Lung (tissue), 12 donors: ENCODE data around the gene SCARB2. TPM values are rescaled to one million over a fixed set of nuclear protein-coding genes. Genes with fewer than 3 reads are reported as not detected.

ENCODE experiments used
- ATAC-seq: fragments of 200-7000 bp; cut with Tn5 transposase; one replicate; pipeline ENCODE4 v1.9.1; 2020; ENCODE audit warnings: moderate number of reproducible peaks; ENCODE audit not compliant: insufficient read depth, low FRiP score
- DNase-seq, 3 donors: peaks; one replicate each; pipeline ENCODE4 v3.0.0-alpha.2; 2013 to 2017
- H3K27ac ChIP-seq, 2 donors: one replicate each; pipeline ENCODE4 v1.5.1; 2013; ENCODE audit warnings: mild to moderate bottlenecking in 2 of 2, moderate library complexity in 2 of 2, control low read depth in 1 of 2, inconsistent platforms in 1 of 2, low read depth in 1 of 2, low read length in 1 of 2
- H3K27me3 ChIP-seq, 3 donors: one replicate each; pipeline ENCODE4 v1.5.1; 2013; ENCODE audit warnings: low read length in 2 of 3; ENCODE audit not compliant: control insufficient read depth in 3 of 3, insufficient read depth in 3 of 3
- H3K36me3 ChIP-seq, 4 donors: one replicate each; pipeline ENCODE4 v1.5.1; 2013; ENCODE audit warnings: low read length in 4 of 4, mild to moderate bottlenecking in 1 of 4, moderate library complexity in 1 of 4; ENCODE audit not compliant: control insufficient read depth in 4 of 4, insufficient read depth in 4 of 4
- H3K4me1 ChIP-seq, 5 donors: one replicate each; pipeline ENCODE4 v1.5.1; 2013; ENCODE audit warnings: low read length in 5 of 5, mild to moderate bottlenecking in 2 of 5, moderate library complexity in 1 of 5; ENCODE audit not compliant: control insufficient read depth in 5 of 5, insufficient read depth in 5 of 5
- H3K4me3 ChIP-seq: one replicate; pipeline ENCODE4 v1.5.1; 2013; ENCODE audit warnings: mild to moderate bottlenecking, control low read depth, moderate library complexity
- H3K9ac ChIP-seq, 2 donors: one replicate each; pipeline ENCODE4 v1.5.1; 2013; ENCODE audit warnings: low read length in 2 of 2, control low read depth in 1 of 2; ENCODE audit not compliant: insufficient read depth in 1 of 2
- H3K9me3 ChIP-seq, 4 donors: one replicate each; pipeline ENCODE4 v1.5.1; 2013; ENCODE audit warnings: low read length in 3 of 4, mild to moderate bottlenecking in 1 of 4, moderate library complexity in 1 of 4; ENCODE audit not compliant: control insufficient read depth in 4 of 4, insufficient read depth in 3 of 4
- WGBS, 2 donors: extraction: QIAGEN DNeasy Blood & Tissue Kit; methylation state at CpG; one replicate each; pipeline ENCODE4 v1.1.7; 2013; 5-methylcytosine and 5-hydroxymethylcytosine counted together
- polyA plus RNA-seq, 2 donors: library from polyadenylated mRNA; stranded (reverse); fragments of 200-250 nt; gene quantifications; one replicate each; pipeline ENCODE4 v1.2.1, GENCODE V29; 2013
- total RNA-seq, 2 donors: library from RNA; depleted of rRNA in 1 of 2; stranded (reverse); fragments of >200 nt in 1 of 2; gene quantifications; one replicate each; pipeline ENCODE4 v1.2.1, GENCODE V29; 2014 to 2021
- TF ChIP-seq, protein P1 (sequence below): IDR thresholded peaks from 2 replicates; pipeline ENCODE4 v1.5.1; 2012; ENCODE audit warnings: mild to moderate bottlenecking; ENCODE audit errors: control extremely low read depth, extremely low read depth
- donor health status: control.
- donor health status: control.
- donor health status: Bipolar disorder and iron deficiency.
- donor health status: healthy.
- donor health status: DM: yes; HTN: yes; CAD: no.

The SCARB2 gene
- total and polyA plus RNA-seq, 4 donors, result 104 to 360 (median 150) TPM

DNA sequence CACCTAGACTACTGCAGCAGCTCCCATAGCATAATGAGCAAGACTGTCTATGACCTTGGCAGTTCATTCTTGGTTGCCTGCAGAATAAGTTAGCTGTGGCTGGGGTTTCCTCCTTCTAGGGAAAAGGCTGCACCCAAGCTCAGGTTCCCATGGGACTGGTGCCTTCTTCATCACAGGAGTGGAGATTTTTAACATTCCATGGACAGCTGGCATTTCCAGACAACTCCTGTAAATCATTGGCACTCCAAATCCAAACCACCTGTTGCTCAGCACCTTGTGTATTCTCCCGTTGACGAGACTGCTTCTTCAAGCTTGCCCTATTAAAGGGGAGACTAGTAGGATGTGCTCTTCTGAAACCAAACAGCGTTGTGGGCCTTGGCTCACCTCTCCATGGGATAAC, 57.6 kb downstream of the SCARB2 start:
- H3K27me3 ChIP-seq, result no peaks in the 10 kb centered on the region
- H3K4me3 ChIP-seq, result no peak overlapping the region
- no peak for DNase-seq
- H3K27ac ChIP-seq, result no peak overlapping the region
- H3K4me1 ChIP-seq, result peaks cover 0 to 2% (median 0%) of the 10 kb centered on the region in 5 donors
- peaks cover 1 to 7% (median 4%) of the 10 kb centered on the region in 4 donors for H3K36me3 ChIP-seq
- ATAC-seq, result no peak
- no peak overlapping the region for H3K9ac ChIP-seq
- TF ChIP-seq, protein P1, sequence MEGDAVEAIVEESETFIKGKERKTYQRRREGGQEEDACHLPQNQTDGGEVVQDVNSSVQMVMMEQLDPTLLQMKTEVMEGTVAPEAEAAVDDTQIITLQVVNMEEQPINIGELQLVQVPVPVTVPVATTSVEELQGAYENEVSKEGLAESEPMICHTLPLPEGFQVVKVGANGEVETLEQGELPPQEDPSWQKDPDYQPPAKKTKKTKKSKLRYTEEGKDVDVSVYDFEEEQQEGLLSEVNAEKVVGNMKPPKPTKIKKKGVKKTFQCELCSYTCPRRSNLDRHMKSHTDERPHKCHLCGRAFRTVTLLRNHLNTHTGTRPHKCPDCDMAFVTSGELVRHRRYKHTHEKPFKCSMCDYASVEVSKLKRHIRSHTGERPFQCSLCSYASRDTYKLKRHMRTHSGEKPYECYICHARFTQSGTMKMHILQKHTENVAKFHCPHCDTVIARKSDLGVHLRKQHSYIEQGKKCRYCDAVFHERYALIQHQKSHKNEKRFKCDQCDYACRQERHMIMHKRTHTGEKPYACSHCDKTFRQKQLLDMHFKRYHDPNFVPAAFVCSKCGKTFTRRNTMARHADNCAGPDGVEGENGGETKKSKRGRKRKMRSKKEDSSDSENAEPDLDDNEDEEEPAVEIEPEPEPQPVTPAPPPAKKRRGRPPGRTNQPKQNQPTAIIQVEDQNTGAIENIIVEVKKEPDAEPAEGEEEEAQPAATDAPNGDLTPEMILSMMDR, result no peak
- 84 to 92% methylated on average over 3 of the region's 3 CpGs for WGBS, 2 donors
- no peaks in the 10 kb centered on the region for H3K9me3 ChIP-seq

DNA sequence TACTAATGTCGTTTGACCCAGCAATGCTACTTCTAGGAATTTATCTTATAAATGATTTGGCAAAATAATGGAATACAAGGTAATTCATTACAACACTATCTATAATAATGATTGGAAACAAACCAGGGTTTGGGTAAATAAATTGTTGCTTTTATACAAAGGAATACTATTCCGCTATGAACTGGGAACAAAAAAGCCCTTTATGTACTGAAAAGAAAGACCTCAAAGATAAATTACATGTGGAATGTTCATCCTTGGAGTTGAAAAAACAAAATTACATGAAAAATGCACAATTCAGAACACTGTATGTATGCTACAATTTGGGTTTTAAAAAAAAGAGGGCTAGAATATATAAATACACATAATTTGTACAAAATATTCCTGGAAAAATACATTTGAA, 60.3 kb downstream of the SCARB2 start:
- no peak overlapping the region for H3K27ac ChIP-seq
- no peak overlapping the region for H3K9ac ChIP-seq
- DNase-seq (no peak), ATAC-seq (no peak)
- 90 to 92% methylated on average over 2 of the region's 2 CpGs for WGBS, 2 donors
- H3K9me3 ChIP-seq, result no peaks in the 10 kb centered on the region
- no peak overlapping the region for H3K4me3 ChIP-seq
- H3K27me3 ChIP-seq, result no peaks in the 10 kb centered on the region
- TF ChIP-seq, protein P1, result no peak
- no peaks in the 10 kb centered on the region for H3K36me3 ChIP-seq
- peaks cover 0 to 9% (median 3%) of the 10 kb centered on the region in 5 donors for H3K4me1 ChIP-seq

DNA sequence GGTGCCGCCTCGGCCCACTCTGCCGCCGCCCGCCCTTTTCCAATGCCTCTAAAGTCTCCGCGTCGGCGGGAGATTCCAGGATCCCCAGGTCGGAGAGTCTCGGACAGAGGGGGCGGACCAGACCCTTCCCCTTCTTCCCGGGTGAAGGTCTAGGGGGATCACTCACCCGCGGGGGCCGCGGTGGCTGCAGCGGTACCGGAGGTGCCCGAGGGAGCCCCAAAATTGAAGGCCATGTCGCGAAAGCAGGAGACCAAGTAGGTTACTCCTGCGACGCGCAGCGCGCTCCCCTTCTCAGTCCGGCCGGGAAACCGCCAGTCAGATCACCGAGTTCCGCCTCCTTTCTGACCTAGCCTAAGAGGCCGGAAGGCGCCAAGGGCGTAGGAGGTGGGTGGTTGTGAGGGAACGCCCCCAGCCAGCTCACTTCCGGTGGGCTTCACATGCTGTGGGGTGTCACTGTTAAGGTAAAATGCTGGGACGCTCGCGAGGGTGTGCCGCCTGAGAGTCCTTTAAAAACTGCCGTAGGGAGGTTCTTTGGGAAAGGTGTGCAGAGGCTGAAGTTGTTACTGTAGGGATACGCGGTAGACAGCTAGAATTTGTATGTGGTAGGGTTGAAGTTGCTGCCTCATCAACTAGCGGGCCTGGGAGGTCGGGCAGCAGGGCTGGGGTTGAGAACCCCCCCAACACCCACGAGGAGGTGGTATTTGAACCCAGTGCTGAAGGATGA, 65.3 kb downstream of the SCARB2 start, which contains the start of gene NUP54:
TSS of gene NUP54 (minus strand) at position 256 of the 724 bp plus-strand sequence. CDS start at position 233, 23 bp downstream.
- ATAC-seq, result peak; percentile 99
- H3K4me3 ChIP-seq, result peak within 1 kb of the TSS; percentile 92
- peak within 1 kb of the TSS; percentile 85 to 96 for H3K9ac ChIP-seq
- H3K4me1 ChIP-seq, result peaks cover 0 to 31% (median 6%) of the 10 kb centered on the region in 5 donors
- TF ChIP-seq, protein P1, result no peak
- no peaks in the 10 kb centered on the region for H3K27me3 ChIP-seq
- no peaks in the 10 kb centered on the region for H3K9me3 ChIP-seq
- DNase-seq, result peak; percentile 96 to 99 (median 97)
- WGBS, 2 donors, result 0 to 1% methylated on average over 46 to 47 of the region's 47 CpGs
- H3K27ac ChIP-seq, result peak within 1 kb of the TSS; percentile 88 to 90
- peaks cover 0 to 3% (median 2%) of the 10 kb centered on the region in 4 donors for H3K36me3 ChIP-seq
